GM10266 (cell line): ENCODE results near the gene NAV2.

Experiments
- DNase-seq: peaks from one replicate; pipeline ENCODE4 v3.0.0; 2012; ENCODE audit errors: extremely low spot score
- CTCF ChIP-seq: IDR thresholded peaks from 2 replicates; pipeline ENCODE4 v1.5.1; 2012; ENCODE audit warnings: mild to moderate bottlenecking, low read depth; ENCODE audit not compliant: control insufficient read depth, insufficient read depth; ENCODE audit errors: missing control alignments

Gene NAV2

GRCh38 chr11:19816817-19817216 is 104.2 kb downstream of the NAV2 start:
- no peak for DNase-seq
- TF ChIP-seq CTCF = no peak

- TF ChIP-seq CTCF = no peak
- no peak for DNase-seq
These were observed 104.7 kb downstream of the NAV2 start for GRCh38 chr11:19817265-19817851.

GRCh38 chr11:19817870-19818269 is 105.2 kb downstream of the NAV2 start:
- DNase-seq = no peak
- no peak for TF ChIP-seq CTCF

- no peak for TF ChIP-seq CTCF
These were observed 106.0 kb downstream of the NAV2 start for GRCh38 chr11:19818619-19819018.

GRCh38 chr11:19819148-19819547 is 106.5 kb downstream of the NAV2 start:
- no peak for TF ChIP-seq CTCF
- no peak for DNase-seq

More at GRCh38 chr11:19818619-19819018, 106.0 kb downstream of the NAV2 start:
- no peak for DNase-seq

GRCh38 chr11:19820100-19820499 is 107.5 kb downstream of the NAV2 start:
- TF ChIP-seq CTCF = no peak
- no peak for DNase-seq

- no peak for TF ChIP-seq CTCF
- no peak for DNase-seq
These were observed 108.8 kb downstream of the NAV2 start for GRCh38 chr11:19821412-19821875.
